EL (cell line): Measurements from ENCODE around the gene PACSIN1.
"Not testable (repeated sequence)": the region's sequence is repeated elsewhere in the genome, so short reads cannot be mapped to it uniquely, and the experiment has no call there.

ENCODE experiments used
- DNase-seq: peaks from one replicate; pipeline ENCODE4 v3.0.0-alpha.2; 2016

The PACSIN1 gene

DNA sequence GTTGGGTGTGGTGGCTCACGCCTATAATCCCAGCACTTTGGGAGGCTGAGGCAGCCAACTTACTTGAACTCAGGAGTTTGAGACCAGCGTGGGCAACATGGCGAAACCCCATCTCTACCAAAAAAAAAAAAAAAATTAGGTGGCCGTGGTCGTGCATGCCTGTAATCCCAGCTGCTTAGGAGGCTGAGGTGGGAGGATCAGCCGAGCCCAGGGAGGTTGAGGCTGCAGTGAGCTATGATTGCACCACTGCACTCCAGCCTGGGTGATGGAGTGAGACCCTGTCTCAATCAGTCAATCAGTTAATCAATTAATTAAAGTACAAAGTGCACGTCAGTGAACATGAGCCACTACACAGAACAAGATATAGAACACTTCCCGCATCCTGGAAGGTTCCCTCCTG lies 21.0 kb downstream of the PACSIN1 start:
- DNase-seq = not testable (repeated sequence)

DNA sequence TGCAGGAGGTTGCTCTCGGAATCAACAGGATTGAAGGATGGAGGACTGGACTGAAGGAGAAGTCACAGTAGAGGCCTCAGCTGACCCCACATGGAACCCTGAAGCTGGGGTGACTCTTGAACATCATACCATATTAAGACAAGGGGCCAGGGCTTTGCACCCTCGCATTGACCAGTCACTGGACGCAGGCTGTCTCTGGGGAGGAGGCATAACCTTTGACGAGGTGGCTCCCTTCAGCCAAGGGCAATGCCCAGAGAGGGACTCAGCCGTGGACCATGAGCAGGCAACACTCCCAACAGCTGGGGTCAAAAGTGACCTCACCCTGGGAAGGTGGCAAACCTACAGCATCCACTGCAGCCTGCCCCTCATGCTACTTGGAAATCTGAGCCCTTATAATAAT lies 21.7 kb downstream of the PACSIN1 start:
- no peak for DNase-seq

DNA sequence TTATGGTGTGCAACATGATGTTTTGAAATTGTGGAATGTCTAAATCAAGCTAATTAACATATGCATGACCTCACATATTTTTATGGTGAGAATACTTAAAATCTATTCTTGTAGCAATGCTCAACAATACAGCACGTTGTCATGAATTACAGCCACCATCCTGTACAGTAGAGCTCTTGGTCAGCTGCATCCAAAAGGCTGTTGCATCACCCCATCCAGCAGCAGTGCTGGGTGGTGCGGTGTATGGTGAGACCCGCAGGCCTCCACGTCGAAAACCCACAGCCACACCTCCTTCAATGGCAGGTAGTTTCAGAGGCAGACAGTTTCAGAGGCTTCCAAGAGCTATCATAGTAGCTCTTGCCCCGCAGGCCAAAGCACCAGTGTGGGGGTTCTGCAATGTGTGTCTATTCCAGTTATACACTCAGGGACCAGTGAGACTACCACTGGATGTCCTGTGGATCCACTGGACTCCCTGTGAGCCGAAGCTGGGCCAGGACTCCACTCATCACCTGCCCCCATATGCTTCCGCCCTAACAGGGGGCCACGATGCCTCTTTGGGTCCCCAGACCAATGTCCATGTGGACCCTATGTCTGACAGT lies 23.4 kb downstream of the PACSIN1 start:
- DNase-seq = no peak

DNA sequence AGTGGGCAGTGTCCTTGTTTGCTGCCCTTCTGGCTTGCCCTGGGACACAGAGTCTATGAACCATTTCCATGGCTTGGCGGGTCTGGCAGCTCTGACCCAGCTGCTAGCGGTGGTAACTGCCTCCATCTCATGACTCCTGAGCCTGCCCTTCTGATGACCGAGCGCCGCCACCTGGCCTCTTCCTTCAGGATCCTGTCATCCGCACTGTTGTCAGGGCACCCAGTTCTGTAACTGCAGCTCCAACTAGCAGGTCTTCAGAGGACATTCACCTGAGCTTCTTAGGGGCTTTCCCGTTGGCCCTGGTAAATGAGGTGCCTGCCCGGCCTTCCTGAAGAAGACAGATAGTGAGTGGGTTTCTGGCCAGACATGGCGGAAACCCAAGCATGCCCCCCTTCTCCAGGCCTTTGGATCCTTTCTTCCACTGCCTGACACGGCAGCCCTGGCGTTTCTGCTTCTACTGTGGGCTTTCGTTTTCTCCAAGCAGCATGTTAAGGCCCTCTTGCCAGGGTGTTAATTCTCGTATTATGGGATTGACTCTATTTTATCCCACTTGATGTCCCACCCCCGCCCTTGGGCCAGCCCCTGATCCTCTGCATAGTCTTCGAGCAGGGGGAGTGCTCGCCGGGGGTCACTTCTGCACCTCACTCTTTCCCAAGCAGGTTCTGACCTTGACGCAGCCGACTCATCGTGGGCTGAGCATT lies 24.7 kb downstream of the PACSIN1 start:
- no peak for DNase-seq

DNA sequence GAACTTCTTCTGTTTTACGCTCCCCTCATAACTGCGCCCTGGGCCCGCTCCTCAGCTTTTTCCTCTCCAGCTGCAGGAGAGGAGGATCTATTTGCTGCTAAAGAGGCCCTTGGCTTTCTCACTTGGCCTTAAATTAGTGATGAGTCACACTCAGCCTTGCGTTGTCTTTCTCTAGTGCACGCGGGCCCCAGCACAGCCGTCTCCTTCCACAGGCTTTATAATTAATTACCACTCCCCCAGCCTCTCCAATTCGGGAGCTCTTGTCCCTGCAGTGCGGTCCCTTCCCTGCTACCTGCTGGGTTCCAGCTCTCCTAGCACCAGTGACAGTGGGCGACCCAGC lies 25.2 kb downstream of the PACSIN1 start:
- DNase-seq = peak; percentile 28

DNA sequence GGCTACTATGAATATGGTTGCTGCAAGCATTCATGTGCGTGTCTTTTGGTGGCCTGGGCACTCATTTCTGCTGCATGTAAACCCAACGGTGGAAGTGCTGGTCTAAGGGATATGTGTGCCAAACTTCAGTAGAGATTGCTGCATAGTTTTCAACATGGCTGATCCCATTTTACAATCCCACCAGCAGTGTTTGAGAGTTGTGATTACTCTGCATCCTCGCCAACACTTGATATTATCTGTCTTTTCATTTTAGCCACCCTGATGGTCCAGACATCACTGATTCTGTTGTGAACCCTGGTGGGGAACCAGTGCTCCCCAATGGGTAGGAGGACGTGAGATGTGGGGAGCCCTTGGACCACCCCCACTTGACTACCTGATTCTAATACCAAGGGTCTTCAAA lies 27.5 kb downstream of the PACSIN1 start:
- DNase-seq = no peak

DNA sequence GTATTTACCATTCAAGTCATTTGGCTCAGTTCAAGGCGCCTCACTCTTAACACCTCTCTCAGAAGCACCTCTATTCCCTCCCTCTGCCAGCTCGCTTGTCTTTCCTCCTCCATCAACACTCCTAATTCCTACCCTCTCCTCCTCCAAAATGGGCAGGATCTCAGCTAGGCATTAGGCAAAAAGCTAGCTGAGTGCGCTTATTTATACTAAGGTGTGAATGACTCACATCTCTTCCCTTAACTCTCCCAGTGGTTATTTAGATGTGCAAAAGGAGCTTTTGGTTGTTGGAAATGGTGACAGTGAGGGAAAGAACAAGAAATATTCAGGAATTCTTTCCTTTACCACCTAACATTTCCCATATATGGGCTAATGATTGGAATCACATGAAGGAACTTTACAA lies 29.1 kb downstream of the PACSIN1 start:
- no peak for DNase-seq

DNA sequence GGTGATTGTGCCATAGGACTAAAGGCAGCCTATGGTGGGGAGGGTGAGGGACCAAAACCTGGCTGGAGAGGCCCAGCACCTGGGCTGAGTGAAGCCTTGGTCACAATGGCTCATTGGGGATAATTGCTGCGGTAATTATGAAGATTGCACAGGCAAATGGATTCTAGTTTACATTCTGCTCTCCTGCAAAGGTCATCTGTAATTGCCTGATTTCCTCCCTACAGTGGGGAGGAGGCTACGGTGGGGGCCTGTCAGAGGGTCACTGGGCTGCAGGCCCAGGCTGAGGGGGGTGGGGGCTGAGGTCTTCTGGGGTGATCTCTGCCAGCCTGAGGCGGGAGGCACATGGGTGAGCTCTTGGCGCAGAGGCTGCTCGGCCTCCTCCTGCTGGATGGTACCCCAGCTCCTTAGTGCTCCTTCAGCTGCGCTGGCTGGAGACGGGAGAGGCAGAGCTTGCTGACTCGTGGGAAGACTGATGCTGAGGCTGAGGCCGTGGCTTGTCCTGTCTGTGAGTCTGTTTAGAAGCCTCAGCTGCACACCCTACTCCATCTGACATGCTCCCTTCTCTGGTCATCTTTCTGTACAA lies 30.3 kb downstream of the PACSIN1 start:
- DNase-seq = no peak

DNA sequence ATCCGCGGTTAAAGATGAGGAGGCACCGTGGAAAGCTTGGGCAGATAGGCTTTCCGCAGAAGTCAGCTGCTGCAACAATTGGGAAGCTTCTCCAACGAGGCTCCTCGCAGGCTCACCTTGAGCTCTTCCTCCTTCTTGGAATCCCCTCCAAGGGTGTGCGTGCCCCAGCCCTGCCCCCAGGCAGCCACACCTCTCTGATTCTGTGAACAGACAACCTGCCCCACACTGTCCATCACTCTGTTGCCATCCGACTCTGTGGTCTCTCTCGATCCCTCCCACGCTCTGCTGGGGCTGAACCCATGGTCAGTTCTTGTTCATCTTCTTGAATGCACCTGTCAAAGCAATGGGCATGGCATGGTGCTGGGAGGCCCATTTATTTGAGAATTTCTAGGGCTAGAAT lies 31.5 kb downstream of the PACSIN1 start:
- no peak for DNase-seq

DNA sequence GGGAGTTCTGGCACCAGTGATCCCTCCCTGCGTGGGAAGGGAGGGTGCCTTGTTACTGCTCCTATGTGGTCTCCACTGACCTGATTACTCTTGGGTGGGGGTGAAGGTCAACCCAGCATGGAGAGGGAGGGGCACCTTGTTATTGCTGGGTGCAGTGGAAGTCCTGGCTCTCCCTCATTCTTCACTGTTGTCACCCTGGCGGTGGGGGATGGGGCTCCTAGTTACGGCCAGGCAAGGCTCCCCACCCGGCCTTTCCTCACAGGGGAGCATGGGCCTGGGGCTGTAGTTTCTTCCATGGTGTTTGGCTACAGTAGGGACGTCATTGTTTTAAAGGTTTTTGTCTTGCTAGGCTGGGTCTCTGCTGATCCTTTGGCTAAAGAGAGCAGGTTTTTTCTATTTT lies 40.8 kb downstream of the PACSIN1 start:
- DNase-seq = no peak

DNA sequence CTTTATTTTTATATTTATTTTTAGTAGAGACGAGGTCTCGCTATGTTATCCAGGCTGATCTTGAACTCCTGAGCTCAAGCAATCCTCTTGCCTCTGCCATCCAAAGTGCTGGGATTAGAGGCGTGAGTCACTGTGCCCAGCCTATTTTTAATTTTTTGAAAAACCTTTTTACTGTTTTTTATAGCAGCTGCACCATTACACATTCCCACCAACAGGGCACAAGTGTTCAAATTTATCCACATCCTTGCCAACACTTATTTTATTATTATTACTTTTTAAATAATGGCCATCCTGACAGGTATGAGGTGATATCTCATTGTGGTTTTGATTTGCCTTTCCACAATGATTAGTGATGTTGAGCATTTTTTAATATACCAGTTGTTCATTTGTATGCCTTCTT lies 42.5 kb downstream of the PACSIN1 start:
- DNase-seq = no peak

DNA sequence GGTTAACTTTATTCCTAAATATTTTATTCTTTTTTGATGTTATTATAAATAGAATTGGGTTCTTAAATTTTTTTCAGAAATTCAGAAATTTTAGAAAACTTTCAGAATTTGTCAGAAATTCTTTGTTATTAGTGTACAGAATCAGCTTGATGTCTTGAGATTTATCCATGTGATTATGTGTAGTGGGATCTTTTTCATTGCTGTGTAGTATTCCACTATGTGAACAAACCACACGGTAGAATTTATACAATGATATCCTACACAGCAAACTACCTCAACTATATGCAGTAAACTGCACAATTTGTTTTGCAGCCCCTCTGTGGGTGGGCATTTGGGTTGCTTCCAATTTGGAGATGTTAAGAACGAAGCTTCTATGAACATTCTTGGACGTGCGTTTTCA lies 43.9 kb downstream of the PACSIN1 start:
- DNase-seq = no peak

DNA sequence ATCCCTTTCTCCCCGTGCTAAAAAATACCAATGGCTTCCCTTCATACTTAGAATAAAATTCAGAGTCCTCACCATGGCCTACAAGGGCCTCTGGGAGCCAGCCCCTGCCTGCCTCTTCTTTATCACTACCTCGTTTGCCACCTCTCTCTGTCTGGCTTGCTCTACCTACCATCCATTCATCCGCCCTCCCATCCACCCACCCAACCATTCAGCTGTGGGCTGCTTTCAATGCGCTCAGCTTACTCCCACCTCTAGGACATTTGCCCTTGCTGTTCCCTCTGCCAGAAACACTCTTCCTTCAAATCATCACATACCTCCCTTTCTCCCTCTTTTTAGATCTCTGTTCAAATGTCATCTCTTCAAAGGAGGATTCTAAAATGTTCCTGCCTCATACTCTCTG lies 44.4 kb downstream of the PACSIN1 start:
- DNase-seq = no peak

DNA sequence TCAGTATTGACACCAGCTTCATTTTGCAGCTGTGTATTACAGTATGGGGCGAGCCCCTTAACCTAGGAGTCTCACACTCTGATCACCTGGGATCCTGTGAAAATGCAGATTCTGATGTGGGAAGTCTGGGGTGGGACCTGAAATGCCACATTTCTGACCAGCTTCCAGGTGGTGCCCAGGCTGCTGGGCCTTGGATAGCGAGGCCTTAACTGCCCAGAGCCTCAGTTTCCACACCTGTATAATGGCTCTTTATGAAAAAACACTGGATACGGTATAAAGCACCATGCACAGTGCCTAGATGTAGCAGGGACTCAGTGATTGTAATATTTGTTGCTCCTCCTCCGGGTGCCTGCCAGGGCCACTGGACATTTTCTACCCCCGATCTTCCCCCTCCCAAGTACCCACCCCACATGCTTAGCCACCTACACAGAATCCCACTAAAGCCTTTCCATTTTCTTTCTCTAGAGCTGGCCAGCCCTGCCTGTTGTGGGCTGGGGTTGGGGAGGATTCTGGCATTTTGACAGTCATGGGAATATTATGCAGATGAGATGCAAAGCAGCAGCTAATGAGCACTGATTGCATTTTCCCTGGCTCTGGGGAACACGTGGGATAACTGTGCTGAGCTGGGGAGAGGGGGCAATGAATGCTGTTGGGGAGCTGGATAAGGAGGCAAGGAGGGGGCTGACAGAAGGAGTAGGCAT lies 45.5 kb downstream of the PACSIN1 start:
- DNase-seq = no peak

DNA sequence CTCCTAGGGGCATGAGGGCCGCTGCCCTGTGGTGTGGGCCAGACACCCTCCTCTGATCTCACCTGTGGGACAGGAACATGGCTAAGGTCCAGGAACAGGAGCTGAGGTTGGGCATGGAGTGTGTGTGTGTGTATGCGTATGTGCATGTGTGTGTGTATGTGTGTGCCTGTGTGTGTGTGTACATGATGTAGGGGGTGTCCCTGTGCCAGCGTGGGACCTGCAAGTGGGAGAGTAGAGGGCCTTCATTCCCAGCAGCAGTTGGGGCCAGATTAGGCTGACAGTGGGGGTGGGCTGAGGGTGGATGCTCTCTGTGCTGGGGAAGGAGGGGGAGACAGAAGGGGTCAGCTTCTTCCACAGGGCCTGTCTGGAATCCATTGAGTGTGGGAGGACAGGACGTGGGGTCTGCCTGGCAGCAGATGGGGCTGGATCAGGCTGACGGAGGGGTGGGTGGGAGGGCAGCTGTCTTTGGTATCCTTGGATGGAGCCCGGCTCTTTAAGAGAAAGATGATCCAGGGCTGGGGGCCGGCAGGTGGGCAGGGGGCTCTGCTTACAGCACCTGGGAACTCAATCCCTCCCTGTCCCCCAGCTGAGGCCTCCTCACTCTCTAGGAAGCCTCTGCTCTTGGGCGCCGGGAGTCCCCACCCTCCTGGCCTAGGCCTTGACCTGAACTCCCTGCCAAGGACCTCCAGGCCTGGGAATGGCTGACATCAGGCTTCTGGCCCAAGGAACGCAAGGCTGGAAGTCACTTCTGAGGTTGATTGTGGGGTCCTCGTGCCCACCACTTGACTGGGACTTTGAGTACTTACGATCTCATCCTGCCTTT lies 46.2 kb downstream of the PACSIN1 start:
- no peak for DNase-seq

DNA sequence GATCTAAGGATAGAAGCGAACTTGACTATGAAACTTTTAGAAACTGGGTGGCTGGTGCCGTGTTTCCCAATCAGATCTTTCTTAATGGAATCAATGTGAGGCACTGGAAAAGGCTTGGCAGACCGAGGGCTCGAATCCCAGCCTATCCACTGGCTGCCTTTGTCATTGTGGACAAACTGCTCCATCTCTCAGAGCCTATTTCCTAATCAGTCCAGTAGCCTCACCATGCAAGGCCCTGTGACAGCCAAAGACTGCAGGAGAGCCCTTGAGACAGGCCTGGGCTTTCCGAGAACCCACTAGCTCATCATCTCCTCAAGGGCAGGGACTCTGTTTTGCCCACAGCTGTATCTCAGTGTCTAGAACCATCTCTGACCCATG lies 46.9 kb downstream of the PACSIN1 start:
- no peak for DNase-seq

DNA sequence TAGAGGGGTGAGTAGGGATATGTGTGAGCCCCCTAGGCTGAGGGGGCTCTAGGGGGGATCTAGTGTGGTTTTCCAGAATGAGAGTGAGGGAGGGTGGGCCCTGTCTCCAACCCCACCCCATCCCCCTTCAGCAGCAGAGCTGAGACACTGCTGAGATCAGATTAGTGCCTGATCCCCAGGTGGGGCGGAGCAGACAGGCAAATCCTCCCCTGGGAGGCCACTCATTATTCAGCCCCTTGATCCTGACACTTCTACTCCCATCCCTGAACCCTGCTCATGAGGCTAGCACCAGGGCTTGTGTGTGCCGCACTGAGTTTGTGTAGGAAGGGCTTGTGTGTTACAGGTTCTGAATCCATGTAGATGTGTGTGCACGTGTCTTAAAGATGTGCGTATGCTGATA lies 47.8 kb downstream of the PACSIN1 start:
- no peak for DNase-seq

DNA sequence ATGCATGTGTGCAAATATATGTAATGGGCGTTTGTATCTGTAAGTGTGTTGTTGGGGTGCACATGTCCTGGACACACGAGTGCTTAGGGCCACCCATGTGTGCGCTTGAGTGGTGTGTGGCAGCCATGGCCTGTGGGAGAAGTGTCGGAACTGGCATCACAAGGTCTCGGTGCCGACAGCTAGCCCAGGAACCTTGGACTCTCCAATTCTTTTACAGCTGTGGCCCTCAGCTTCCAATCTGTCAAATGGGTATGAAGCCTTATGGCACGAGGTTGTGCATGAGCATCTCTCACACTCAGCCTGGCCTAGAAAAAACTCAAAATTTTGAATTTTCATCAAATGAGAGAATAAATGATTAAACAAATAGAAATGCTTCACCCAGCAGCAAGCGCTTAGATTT lies 48.2 kb downstream of the PACSIN1 start:
- no peak for DNase-seq

DNA sequence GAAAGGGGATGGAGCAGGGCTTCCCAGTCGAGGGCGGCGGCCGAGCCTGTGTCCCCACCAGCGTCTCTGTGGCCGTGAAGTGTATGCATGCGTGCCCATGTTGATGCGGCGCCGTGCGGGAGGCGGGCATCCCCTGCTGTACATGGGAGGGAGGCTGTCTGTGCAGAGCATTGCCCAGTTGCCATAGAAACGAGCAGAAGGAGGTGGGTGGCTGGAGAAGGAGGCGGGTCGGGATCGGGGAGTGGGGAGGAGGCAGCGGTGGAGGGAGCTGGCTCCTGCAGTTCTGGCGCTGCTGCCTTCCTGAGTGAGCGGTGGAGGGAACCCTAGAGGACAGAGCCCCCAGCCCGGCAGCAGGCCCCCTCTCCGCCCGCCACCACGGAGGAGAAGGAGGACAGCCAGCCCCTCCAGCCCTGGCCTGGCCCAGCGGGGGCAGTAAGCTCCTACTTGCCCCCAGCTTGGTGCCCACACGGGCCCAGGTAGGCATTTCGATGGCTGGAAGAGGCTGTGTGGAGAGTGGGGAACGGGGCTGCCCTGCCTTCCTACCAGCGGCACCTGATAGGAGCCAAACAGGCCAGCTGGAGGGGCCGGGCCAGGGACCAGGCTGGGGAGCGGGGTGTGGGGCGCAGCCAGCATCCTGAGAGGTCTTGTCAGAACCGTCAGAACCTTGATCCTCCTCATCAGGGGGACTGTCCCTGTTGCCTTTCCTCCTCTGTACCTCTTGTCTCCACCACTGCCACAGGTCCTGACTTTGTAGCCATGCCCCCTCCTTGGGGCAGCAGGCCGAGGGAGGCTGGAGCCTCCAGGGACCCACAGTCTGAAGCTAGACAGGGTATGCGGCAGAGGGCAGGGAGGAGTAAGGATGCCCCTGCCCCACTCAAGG lies 49.0 kb downstream of the PACSIN1 start:
- DNase-seq = peak; percentile 41

DNA sequence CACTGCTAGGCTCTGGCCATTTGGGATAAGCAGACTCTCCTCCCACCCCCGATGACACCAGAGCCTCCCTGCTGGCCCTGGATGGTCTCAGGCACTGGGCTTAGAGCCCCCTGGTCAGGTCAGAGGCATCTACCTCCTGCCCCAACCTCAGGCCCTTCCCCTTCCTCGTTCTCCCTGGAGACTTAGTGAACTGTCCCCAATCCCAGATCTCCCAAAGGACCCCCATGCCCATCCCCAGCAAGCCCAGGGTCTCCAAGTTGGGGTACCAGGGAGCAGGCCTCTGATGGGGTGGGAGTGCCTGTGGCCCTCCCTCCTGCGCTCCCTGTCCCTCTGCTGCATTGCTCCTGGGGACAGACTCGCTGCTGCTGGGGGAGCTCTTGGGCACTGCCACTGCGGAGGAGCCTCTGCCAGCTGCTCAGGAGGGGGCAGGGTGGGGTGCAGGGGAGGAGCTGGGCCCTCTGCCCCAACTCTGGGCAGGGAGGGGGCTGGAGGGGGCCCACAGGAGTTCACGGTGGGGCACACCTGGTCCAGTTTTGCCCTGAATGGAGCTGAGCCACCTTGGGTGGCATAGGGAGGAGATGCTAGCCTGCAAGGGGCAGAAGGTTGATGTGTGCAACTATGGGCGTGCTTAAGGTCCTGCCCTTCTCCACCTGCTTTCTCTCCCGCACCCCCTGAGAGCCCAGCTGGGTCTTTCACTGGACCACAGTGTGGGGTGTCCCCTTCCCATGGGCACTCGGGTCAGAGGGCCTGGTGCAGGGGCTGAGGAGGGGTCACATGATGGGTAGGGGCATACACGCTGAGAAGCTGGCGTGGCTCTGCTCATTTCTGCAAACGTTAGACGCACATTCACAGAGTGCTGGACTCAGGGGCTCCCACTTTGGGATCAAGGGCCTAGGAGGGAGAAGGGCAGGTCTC lies 49.9 kb downstream of the PACSIN1 start:
- DNase-seq = no peak
